H7 (cell line): ENCODE measurements around the gene ABLIM3. TPM values are rescaled to one million over a fixed set of nuclear protein-coding genes. Genes with fewer than 3 reads are reported as not detected.

Source experiments
- DNase-seq: peaks from one replicate; pipeline ENCODE4 v3.0.0; 2012
- H3K27me3 ChIP-seq: 2 replicates; pipeline ENCODE4 v1.6.0; 2011; ENCODE audit warnings: mild to moderate bottlenecking, low read length; ENCODE audit not compliant: control insufficient read depth, insufficient read depth
- H3K36me3 ChIP-seq: replicated peaks from 2 replicates; pipeline ENCODE4 v1.5.1; 2011; ENCODE audit warnings: low read length; ENCODE audit not compliant: control insufficient read depth, insufficient read depth
- H3K4me3 ChIP-seq: 2 replicates; pipeline ENCODE4 v1.5.1; 2011; ENCODE audit warnings: low read depth, mild to moderate bottlenecking, control low read depth, low read length, moderate library complexity; ENCODE audit not compliant: insufficient read depth
- total RNA-seq: library from RNA; depleted of rRNA; stranded (reverse); fragments of >200 nt; shearing (Covaris generic); gene quantifications from 2 replicates; pipeline ENCODE4 v1.2.3, GENCODE V29; 2014

The ABLIM3 gene
- total RNA-seq, 1 experiment from 2014 or later = 0.03 TPM

DNA sequence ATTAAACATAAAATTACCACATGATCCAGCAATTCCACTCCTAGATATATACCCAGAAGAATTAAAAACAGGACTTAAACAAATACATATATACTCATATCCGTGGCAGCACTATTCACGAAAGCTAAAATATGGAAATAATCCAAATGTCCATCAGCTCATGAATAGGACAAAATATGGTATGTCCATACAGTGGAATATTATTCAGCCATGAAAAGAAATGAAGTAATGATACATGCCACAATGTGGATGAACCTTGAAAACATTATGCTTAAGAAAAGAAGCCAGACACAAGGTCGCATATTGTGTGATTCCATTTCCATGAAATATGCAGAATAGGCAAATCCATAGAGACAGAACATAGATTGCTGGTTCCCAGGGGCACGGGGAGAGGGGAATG lies 105.6 kb downstream of the ABLIM3 start:
- no peak for DNase-seq
- Histone ChIP-seq H3K36me3 (no peaks in the 10 kb centered on the region), H3K4me3 (no peak overlapping the region), H3K27me3 (no peaks in the 10 kb centered on the region; the same call in 1 of the 2 replicates)

DNA sequence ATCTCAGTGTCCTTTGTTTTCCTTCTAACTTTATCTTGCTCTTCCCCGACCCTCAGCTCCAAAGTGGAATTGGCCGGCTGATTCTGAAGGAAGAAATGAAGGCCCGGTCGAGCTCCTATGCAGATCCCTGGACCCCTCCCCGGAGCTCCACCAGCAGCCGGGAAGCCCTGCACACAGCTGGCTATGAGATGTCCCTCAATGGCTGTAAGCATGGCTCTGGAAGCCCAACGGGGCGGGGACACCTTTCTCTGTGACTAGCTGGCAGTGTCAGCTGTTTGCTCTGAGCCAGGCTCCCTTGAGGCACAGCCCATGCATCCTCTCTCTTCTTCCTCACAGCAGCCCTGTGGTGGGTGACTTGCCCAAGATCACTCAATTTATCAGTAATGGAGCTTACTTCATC lies 106.4 kb downstream of the ABLIM3 start:
- H3K4me3 ChIP-seq = no peak overlapping the region
- DNase-seq = no peak
- no peaks in the 10 kb centered on the region for H3K36me3 ChIP-seq
- H3K27me3 ChIP-seq = no peaks in the 10 kb centered on the region; the same call in 1 of the 2 replicates

DNA sequence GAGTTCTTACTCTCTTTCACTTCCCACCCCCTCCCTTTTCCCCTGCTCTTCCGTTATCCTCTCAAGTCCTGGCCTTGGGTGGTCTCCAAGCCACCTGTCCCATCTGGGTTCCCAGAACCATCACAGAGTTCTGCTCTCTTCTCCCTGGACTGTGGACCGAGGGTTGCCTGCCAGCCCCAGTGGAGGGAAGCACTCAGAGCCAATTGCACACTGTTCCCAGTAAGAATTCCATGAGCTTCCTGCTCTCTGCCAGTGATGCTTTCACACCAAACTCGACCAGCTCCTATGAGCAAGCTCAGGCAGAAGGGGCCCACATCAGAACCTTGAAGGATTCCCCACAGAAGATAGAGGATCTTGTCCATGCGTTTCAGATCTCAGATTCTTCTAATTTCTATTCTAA lies 110.3 kb downstream of the ABLIM3 start:
- no peak for DNase-seq
- H3K4me3 ChIP-seq = no peak overlapping the region
- no peaks in the 10 kb centered on the region for H3K27me3 ChIP-seq
- H3K36me3 ChIP-seq = no peaks in the 10 kb centered on the region

DNA sequence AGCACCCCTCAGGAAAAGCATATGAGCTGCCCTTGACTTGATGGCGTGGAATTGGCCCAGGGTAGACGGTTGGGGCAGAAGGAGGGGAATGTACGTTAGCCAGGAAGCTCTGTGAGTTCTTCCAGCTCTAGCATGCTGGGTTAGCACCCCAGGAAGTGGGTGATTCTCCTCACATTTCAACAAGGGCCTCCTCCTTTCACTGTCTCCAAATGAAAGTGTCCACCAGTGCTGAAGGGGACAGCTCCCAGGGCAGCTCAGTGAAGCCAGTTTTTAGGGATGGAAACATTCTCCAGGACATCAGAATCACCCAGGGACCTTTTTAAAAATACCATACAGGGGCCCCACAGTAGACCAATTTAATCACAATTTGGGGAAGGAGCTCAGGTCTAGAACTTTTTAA lies 113.2 kb downstream of the ABLIM3 start:
- H3K36me3 ChIP-seq = no peaks in the 10 kb centered on the region
- no peaks in the 10 kb centered on the region for H3K27me3 ChIP-seq
- no peak overlapping the region for H3K4me3 ChIP-seq
- peak; percentile 65 for DNase-seq

DNA sequence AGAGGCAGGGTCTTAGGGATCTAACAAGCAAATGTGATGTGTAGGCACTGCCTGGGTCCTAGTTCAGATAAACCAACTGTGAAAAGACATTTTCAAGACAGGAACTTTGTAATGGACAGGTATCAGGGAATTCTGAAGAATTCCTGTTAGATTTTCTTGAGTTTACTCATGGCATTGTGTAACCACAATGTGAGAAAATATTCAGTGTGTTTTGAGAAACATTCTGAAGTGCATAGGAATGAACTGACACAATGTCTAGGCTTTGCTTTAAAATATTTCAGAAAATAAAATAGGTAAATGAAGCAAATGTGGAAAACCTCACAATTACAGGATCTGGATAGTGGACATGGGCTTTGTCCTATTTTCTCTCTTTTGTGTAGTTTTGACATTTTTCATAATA lies 115.2 kb downstream of the ABLIM3 start:
- H3K27me3 ChIP-seq = no peaks in the 10 kb centered on the region; the same call in 1 of the 2 replicates
- no peak for DNase-seq
- no peak overlapping the region for H3K4me3 ChIP-seq
- H3K36me3 ChIP-seq = no peaks in the 10 kb centered on the region

DNA sequence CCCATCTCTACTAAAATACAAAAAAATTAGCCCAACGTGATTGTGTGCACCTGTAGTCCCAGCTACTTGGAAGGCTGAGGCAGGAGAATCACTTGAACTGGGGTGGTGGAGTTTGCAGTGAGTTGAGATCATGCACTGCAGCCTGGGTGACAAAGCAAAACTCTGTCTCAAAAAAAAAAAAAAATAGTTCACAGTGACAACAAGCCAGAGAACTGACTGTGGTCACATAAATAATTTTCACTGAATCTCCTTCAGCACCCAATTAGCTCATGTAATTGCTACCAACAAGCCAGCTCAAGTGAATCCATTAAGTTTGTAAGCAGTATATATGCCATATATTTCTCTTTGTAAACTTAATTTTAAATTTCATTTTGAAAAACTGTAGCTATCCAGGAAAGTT lies 115.8 kb downstream of the ABLIM3 start:
- Histone ChIP-seq H3K4me3 (no peak overlapping the region), H3K36me3 (no peaks in the 10 kb centered on the region), H3K27me3 (no peaks in the 10 kb centered on the region; the same call in 1 of the 2 replicates)
- no peak for DNase-seq

DNA sequence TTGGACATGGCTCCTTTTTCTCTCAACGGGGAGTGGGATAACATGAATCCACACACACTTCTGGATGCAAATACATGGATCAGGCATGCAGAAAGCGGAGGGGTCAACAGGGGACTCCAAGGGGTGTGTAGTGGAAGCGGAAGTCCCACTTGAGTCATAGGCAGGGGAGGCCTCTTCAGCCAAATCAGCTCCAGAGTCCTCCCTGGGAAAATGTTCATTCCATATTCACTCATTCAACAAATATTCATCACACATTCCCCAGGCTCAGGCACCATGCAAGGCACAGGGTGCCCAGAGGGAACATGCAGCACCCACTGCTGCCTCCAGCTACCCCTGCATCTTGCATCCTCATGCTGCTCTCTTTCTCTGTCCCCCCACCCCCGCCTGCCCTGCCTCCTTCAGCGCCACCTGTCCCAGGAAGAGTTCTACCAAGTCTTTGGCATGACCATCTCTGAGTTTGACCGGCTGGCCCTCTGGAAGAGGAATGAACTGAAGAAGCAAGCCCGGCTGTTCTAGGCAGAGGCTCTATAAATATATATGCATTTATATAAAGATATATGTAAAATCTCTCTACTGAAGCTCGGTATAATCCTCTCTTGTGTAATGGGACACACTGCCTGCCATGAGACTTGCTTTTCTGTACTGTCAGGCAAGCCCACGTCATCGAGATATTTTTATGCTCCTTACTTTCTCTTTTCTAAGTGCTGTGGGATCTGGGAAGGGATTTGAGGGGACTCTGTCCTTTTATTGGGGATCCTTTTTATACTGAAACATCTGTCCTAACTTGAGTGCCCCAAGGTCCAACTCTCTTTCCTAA lies 116.8 kb downstream of the ABLIM3 start:
- Histone ChIP-seq H3K4me3 (no peak overlapping the region), H3K27me3 (no peaks in the 10 kb centered on the region; the same call in 1 of the 2 replicates), H3K36me3 (no peaks in the 10 kb centered on the region)
- no peak for DNase-seq

DNA sequence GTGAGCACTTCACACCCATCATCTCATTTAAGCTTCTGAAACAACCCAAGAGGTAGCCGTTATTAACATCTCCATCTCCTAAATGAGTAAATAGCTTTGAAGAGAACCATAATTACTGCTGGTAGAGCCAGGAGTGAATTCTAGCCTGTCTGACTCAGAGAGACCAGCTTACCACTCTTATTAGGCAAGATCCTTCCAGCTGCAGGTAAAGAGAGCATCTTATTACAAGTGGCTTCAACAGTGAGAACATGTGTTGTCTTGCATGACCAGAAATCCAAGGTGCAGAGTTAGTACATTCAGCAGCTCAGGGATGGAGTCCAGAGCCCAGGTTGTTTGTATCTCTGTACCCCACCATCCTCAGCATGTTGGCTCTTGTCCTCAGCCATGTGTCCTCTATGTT lies 119.5 kb downstream of the ABLIM3 start:
- H3K36me3 ChIP-seq = no peaks in the 10 kb centered on the region
- DNase-seq = no peak
- no peak overlapping the region for H3K4me3 ChIP-seq
- peaks cover 6% of the 10 kb centered on the region for H3K27me3 ChIP-seq

DNA sequence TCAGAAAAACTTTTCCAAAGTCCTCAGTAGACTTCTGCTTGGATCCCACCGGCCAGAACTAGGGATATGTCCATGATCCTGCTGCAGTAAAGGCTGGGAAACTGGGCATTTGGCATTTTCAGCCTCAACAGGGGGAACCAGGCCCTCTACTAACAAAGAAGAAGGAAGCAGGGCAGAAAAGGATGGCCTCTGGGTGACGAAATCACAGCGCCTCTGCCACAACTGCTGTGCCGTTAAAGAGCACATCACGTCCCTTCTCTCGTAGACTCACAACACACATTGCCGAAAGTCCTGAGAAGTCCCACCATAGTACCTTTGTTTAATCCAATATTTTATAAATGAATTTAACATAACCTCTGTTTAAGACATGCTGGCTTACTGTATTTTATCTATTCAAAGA lies 120.0 kb downstream of the ABLIM3 start:
- no peak overlapping the region for H3K4me3 ChIP-seq
- H3K36me3 ChIP-seq = no peaks in the 10 kb centered on the region
- DNase-seq = no peak
- peaks cover 6% of the 10 kb centered on the region for H3K27me3 ChIP-seq

DNA sequence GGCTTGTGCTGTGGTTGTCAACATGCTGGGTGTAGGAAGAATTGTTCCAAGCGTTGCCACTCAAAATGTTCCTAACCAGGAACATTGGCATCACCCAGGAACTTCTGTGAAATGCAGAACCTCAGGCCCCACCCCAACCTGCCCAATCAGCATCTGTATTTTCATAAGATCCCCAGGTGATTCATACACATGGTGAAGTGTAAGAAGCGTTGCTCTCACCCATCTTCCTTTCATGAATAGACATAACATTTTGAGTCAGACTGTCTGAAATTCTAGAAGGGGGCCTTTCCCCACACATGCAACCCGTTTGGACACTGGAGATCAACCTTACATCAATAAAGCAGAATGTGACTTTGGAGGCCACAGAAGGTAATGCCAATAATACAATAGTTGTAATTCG lies 121.0 kb downstream of the ABLIM3 start:
- no peak for DNase-seq
- H3K27me3 ChIP-seq = peaks cover 6% of the 10 kb centered on the region
- H3K36me3 ChIP-seq = no peaks in the 10 kb centered on the region
- no peak overlapping the region for H3K4me3 ChIP-seq

DNA sequence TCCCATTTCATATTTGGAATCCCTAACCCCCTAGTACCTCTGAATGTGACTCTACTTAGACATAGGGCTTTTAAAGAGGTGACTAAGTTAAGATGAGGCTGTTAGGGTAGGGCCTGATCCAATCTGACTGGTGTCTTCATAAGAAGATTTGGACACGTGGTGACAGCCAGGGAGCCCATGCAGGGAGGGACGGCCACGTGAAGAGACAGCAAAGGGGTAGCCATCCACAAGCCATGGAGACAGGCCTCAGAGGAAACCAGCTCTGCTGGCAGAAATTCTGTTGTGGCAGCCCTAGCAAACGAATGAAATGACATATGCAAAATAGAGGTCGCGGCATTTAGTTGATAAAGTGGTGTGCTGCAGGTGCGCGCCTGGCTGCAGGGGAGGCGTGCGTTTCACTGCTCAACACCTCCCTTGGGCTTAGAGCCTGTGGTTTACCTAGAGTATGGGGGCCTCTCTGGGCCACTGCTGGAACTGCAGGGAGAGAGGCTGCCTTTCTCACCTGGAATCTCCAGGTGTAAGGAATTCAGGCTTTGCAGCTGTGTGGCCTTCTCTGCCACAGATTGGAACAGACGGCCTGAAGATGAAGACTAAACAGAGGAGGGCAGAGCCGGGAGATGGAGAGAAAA lies 123.3 kb downstream of the ABLIM3 start:
- Histone ChIP-seq H3K36me3 (no peaks in the 10 kb centered on the region), H3K27me3 (peaks cover 6% of the 10 kb centered on the region), H3K4me3 (no peak overlapping the region)
- peak; percentile 87 for DNase-seq

DNA sequence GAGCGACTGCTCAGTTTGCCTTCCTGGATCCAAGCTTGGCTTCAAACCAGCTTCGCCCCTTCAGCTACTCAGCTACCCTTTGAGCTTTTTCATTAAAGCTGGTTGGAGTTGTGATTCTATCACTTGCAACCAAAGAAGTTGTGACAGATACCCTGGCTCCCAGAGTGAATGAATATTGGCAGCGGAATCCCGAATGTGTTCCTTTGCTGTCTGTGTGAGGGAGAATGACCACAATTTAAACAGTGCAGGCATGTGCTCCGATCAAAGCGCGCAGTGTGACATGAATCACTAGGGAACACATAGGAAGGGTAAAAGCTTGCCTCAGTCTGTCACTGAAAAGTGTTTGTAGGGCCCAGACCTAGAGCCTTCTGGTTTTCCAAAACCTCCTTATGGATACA lies 123.8 kb downstream of the ABLIM3 start:
- Histone ChIP-seq H3K27me3 (peaks cover 6% of the 10 kb centered on the region), H3K4me3 (no peak overlapping the region), H3K36me3 (no peaks in the 10 kb centered on the region)
- DNase-seq = no peak

DNA sequence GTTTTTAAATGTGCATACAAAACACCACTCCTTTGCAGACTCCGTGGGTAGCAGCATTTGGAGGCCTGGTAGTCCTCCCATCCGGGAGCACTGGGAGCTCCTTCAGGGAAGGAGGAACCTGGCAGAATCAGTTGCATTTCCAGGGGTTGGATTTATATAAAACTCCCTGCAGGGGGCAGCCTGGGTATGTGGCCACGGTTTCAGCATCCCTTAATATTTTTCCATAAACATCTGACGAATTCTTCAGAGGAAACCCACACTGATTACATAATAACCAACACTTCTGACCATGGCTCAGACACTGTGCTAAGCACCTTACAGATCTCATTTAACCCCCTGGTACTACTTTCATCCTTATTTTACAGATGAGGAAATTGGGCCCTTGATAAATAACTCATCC lies 124.3 kb downstream of the ABLIM3 start:
- DNase-seq = no peak
- Histone ChIP-seq H3K27me3 (peaks cover 8% of the 10 kb centered on the region), H3K4me3 (no peak overlapping the region), H3K36me3 (no peaks in the 10 kb centered on the region)

DNA sequence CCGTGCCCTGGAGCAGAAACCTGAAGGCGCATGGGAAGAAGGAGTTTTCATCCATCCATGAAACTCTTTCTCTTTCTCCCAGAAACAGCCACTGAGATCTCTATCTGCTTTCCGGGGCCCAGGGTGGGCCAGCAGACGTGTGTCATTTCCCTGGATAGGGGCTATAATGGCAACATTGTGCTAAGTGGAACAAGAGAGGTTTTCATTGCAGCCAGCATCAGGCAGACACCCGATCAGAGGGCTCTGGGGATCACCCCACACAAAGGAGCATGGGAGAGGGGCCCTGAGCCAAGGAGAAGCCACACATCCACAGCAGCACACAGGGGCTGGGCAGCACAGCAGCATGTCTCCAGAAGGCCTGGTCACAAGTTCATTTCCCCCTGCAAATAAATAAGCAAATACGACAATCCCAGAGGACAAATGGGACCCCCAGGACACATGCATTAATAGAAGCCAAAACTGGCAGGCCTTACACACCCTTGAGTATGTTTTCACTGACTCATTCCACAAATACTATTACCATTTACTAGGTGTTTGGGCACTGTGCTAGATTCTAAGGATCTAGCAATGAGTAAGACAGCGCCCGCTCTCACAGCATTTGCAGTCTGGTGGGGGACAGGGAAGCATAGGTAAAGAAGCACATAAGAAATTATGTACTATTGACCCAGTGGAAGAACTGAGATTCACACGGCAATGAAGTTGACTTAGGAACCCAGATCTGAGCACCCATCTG lies 126.1 kb downstream of the ABLIM3 start:
- no peak for DNase-seq
- Histone ChIP-seq H3K4me3 (no peak overlapping the region), H3K27me3 (peaks cover 23% of the 10 kb centered on the region), H3K36me3 (no peaks in the 10 kb centered on the region)
